ENCODE results near the gene ZC3H12D. TPM values are rescaled to one million over a fixed set of nuclear protein-coding genes. Genes with fewer than 3 reads are reported as not detected.
A peak's percentile ranks its signal among the peaks of the same experiment; 100 is the strongest.

ZC3H12D gene
- total and polyA plus RNA-seq, 2 experiments from 2014 or later = 0.07 TPM; not detected in 1

GRCh38 chr6:149435919-149436586 lies 48.8 kb downstream of the ZC3H12D start (continued):
- TF ChIP-seq JUNB (IDR thresholded peaks at IDR 0.05; ENCODE audit: unreplicated experiment) (no peak), ZNF114 (CRISPR knock-in tag; IDR thresholded peaks at IDR 0.05) (no peak), POLR2AphosphoS5 (IDR thresholded peaks at IDR 0.05; ENCODE audit: low read depth) (no peak), STAT1 (IDR thresholded peaks at IDR 0.05; ENCODE audit: unreplicated experiment) (no peak), ZNF331 (CRISPR knock-in tag; IDR thresholded peaks at IDR 0.05; ENCODE audit: low read depth) (no peak), CTCF (conservative IDR thresholded peaks at IDR 0.05; ENCODE audit: low read depth in 2 of 2) (no peak)

- Histone ChIP-seq H3K27me3 (ENCODE audit: insufficient read depth) (no peaks in the 10 kb centered on the region), H3K27ac (ENCODE audit: low read depth) (no peak overlapping the region), H3K9me2 (ENCODE audit: insufficient read depth) (no peaks in the 10 kb centered on the region), H3F3A (replicated peaks; ENCODE audit: low read depth) (no peaks in the 10 kb centered on the region), H3K36me3 (ENCODE audit: insufficient read depth) (no peaks in the 10 kb centered on the region), H3K4me2 (no peak overlapping the region), H3K4me1 (ENCODE audit: insufficient read depth) (no peaks in the 10 kb centered on the region), H2AFZ (no peak overlapping the region), H3K4me3 (no peak overlapping the region), H4K20me1 (replicated peaks; ENCODE audit: insufficient read depth) (no peaks in the 10 kb centered on the region), H3K79me2 (replicated peaks; ENCODE audit: insufficient read depth) (no peaks in the 10 kb centered on the region)
- H3K27me3 Mint-ChIP-seq (ENCODE audit: insufficient read depth, low read depth, poor library complexity) = peaks cover 9% of the 10 kb centered on the region
- DNase-seq (ENCODE audit: low spot score) = no peak
- peak overlapping the region; percentile 1; the same call in 1 of the 2 replicates for H3K27ac Mint-ChIP-seq
- ATAC-seq = no peak
- H3K36me3 Mint-ChIP-seq (ENCODE audit: low read depth) = no peaks in the 10 kb centered on the region
- no peaks in the 10 kb centered on the region; the same call in 2 of the 3 replicates for H3K9me3 Mint-ChIP-seq
- H3K4me1 Mint-ChIP-seq = no peaks in the 10 kb centered on the region; the same call in 1 of the 3 replicates
- no peak overlapping the region for H3K4me3 Mint-ChIP-seq
- TF ChIP-seq CTCF (conservative IDR thresholded peaks at IDR 0.05; ENCODE audit: low read depth in 2 of 2) = no peak
- TF ChIP-seq CREB1 (CRISPR knock-in tag; IDR thresholded peaks at IDR 0.05; ENCODE audit: low read depth) = no peak
- TF ChIP-seq ZNF114 (CRISPR knock-in tag; IDR thresholded peaks at IDR 0.05) = no peak
- no peak for TF ChIP-seq ZNF462 (CRISPR knock-in tag; IDR thresholded peaks at IDR 0.05)
- no peak for TF ChIP-seq REST (IDR thresholded peaks at IDR 0.05; ENCODE audit: unreplicated experiment)
- no peak for TF ChIP-seq POLR2AphosphoS5 (IDR thresholded peaks at IDR 0.05; ENCODE audit: low read depth)
- TF ChIP-seq EZH2 (IDR thresholded peaks at IDR 0.05; ENCODE audit: low read depth, unreplicated experiment) = no peak
These were observed 50.9 kb downstream of the ZC3H12D start for GRCh38 chr6:149433881-149434280.
